ENCODE measurements around the gene RRP1B. TPM values are rescaled to one million over a fixed set of nuclear protein-coding genes. Genes with fewer than 3 reads are reported as not detected.
"Not testable (repeated sequence)": the region's sequence is repeated elsewhere in the genome, so short reads cannot be mapped to it uniquely, and the experiment has no call there.

The RRP1B gene, protein sequence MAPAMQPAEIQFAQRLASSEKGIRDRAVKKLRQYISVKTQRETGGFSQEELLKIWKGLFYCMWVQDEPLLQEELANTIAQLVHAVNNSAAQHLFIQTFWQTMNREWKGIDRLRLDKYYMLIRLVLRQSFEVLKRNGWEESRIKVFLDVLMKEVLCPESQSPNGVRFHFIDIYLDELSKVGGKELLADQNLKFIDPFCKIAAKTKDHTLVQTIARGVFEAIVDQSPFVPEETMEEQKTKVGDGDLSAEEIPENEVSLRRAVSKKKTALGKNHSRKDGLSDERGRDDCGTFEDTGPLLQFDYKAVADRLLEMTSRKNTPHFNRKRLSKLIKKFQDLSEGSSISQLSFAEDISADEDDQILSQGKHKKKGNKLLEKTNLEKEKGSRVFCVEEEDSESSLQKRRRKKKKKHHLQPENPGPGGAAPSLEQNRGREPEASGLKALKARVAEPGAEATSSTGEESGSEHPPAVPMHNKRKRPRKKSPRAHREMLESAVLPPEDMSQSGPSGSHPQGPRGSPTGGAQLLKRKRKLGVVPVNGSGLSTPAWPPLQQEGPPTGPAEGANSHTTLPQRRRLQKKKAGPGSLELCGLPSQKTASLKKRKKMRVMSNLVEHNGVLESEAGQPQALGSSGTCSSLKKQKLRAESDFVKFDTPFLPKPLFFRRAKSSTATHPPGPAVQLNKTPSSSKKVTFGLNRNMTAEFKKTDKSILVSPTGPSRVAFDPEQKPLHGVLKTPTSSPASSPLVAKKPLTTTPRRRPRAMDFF
- total RNA-seq = 10 to 100 TPM; 44.2 to 46.6 TPM

GRCh38 chr21:43659136-43660000, at the start of gene RRP1B, which contains the start of gene HSF2BP:
Gene RRP1B, plus strand, starts transcription at chr21:43659560. Its CDS starts 105 bp downstream, at chr21:43659665.
Gene HSF2BP, minus strand, starts transcription at chr21:43659488. Its CDS starts 1,392 bp downstream, at chr21:43658096.
- Mint-ChIP-seq H3K9me3 (no peaks in the 10 kb centered on the region), H3K4me1 (peaks cover 23% of the 10 kb centered on the region)

DNA sequence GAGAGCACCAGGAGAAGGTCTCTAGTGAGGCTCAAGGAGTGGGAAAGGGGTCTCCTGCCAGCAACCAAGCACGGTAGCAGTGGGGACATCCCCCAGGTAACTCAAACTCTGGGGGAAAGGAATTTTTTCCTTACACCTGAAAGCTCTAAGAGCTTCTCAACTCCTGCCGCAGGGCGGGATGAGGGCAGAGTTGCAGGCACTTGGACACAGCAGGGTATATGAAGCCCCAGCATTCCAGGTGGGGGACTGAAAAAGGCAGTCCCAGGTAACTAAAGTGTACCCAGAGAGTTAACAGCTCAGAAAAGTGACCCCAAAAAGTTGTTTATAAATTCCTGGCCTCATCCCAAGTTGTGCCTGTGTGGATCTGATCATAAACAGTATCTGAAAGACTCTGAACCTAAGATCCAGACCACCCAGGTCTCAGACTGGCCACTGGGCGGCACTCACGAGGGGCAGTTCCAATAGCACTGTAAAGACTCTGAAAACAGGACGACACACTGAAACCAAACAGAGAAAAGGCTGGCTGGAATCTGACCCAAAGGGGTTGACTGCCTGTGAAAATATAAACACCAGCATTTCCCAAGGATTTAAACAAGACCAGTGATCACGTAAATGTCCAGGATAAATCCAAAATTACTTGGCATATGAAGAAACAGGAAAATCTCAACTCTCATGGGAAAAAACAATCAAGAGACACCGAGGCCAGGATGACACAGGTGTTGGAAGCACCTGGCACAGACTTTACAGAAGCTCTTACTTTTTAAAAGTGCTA, 47.6 kb upstream of the RRP1B start:
- no peak overlapping the region for H3K4me3 Mint-ChIP-seq
- peaks cover 10% of the 10 kb centered on the region for H3K4me1 Mint-ChIP-seq
- DNase-seq (no peak), ATAC-seq (ENCODE audit: low read depth) (peak; percentile 56)
- no peaks in the 10 kb centered on the region for H3K9me3 Mint-ChIP-seq
- POLR2A ChIA-PET = interaction anchor here (0.6 kb wide), 1 partner anchor 34 kb away, joined by 3 read pairs; no protein-coding TSS in a partner anchor
- H3K36me3 Mint-ChIP-seq = no peaks in the 10 kb centered on the region
- peaks cover 9% of the 10 kb centered on the region for H3K27me3 Mint-ChIP-seq
- H3K27ac Mint-ChIP-seq = no peak overlapping the region

More at GRCh38 chr21:43659136-43660000, at the start of gene RRP1B, which contains the start of gene HSF2BP:
- Mint-ChIP-seq H3K4me3 (peak within 1 kb of the TSS; percentile 87), H3K36me3 (peaks cover 9% of the 10 kb centered on the region), H3K27me3 (no peaks in the 10 kb centered on the region), H3K27ac (peak within 1 kb of the TSS; percentile 89)
- POLR2A ChIA-PET = interaction anchor here (0.6 to 2.2 kb wide), 7 partner anchors 14 to 1098 kb away, joined by 3 to 13 read pairs (median 3); no protein-coding TSS in a partner anchor
- DNase-seq (peak; percentile 93), ATAC-seq (ENCODE audit: low read depth) (peak; percentile 91)

DNA sequence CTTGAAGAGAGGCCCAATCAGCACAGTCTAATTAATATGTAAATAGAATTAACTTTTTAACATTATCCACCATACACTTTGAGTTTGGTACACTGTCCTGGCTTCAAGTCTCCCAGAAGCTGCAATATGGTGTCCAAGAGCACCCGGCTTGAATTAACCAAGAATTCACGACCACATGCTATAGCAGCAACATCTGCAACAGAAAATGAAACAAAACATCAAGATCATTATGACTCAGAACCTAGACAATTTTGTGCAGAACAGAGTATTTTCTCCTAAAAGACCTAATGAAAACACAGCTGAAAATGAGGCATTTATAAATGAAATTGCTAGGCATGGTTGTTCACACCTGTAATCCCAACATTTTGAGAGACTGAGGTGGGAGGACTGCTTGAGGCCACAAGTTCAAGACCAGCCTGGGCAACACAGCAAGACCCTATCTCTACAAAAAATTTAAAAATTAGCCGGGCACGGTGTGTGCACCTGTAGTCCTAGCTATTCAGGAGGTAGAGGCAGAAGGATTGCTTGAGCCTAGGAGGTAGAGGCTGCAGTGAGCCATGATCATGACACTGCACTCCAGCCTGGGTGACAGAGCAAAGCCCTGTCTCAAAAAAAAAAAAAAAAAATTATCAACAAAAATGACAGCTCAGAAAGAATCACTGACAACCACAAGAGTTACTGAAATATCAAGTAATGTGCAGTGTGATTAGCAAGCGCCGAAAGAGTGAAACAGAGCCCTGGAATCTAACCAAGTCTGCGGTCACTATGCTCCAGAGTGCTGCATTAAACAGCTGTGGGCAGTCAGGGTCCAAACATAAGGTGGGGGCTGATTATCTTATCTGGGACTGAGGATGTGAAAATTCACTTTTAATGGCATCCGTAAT, 45.4 kb upstream of the RRP1B start:
- Mint-ChIP-seq H3K27ac (no peak overlapping the region), H3K9me3 (no peaks in the 10 kb centered on the region), H3K4me1 (peaks cover 7% of the 10 kb centered on the region), H3K27me3 (no peaks in the 10 kb centered on the region), H3K4me3 (no peak overlapping the region), H3K36me3 (no peaks in the 10 kb centered on the region)
- ATAC-seq (ENCODE audit: low read depth) (no peak), DNase-seq (no peak)
- POLR2A ChIA-PET = no interaction called here

- no peak overlapping the region for H3K27ac Mint-ChIP-seq
- no peaks in the 10 kb centered on the region for H3K27me3 Mint-ChIP-seq
- no peak overlapping the region for H3K4me3 Mint-ChIP-seq
- DNase-seq = no peak
- no peak for ATAC-seq (ENCODE audit: low read depth)
- POLR2A ChIA-PET = no interaction called here
- no peaks in the 10 kb centered on the region for H3K9me3 Mint-ChIP-seq
- peaks cover 7% of the 10 kb centered on the region for H3K4me1 Mint-ChIP-seq
- peaks cover 1% of the 10 kb centered on the region for H3K36me3 Mint-ChIP-seq
Observed at GRCh38 chr21:43614839-43615238, 44.5 kb upstream of the RRP1B start.

- peaks cover 12% of the 10 kb centered on the region for H3K4me1 Mint-ChIP-seq
- H3K4me3 Mint-ChIP-seq; H3K27ac Mint-ChIP-seq; DNase-seq; ATAC-seq (ENCODE audit: low read depth); H3K9me3 Mint-ChIP-seq; POLR2A ChIA-PET; H3K36me3 Mint-ChIP-seq; H3K27me3 Mint-ChIP-seq: not testable (repeated sequence)
Observed at GRCh38 chr21:43616861-43617260, 42.5 kb upstream of the RRP1B start.

DNA sequence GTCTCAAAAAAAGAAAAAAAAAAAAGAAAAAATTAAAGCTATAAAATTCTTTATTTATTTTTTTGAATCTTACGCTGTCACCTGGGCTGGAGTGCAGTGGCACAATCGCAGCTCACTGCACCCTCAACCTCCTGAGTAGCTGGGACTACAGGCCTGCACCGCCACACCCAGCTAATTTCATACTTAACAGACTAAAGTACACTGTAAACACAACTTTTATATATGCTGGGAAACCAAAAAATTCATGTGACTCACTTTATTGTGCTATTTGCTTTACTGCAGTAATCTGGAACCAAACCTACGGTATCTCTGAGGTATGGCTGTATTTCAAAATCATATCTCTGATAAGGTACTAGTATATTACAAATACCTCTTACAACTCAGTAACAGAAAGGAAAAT, 40.4 kb upstream of the RRP1B start:
- ATAC-seq (ENCODE audit: low read depth) = no peak
- POLR2A ChIA-PET = no interaction called here

DNA sequence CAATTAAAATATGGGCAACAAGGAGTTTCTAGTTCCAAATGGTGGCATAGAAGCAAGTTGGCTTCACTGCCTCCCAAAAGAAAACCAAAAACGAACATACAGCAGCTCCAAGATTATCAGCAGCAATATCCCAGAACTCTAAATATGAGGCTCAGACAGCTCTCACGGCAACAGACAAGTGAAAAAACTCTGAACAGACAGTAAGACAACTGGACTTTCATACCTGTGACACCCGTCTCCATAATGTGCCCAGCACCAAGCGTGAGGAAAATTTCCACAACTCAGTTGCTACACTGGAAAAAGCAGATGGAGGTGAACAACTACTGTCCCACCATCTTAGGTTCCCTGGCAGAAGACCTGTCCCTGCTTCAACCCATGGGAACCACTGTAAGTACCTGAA, 40.0 kb upstream of the RRP1B start:
- Mint-ChIP-seq H3K36me3 (peaks cover 5% of the 10 kb centered on the region), H3K27me3 (peaks cover 8% of the 10 kb centered on the region), H3K9me3 (peaks cover 5% of the 10 kb centered on the region), H3K27ac (no peak overlapping the region), H3K4me3 (no peak overlapping the region), H3K4me1 (peaks cover 5% of the 10 kb centered on the region)
- POLR2A ChIA-PET = no interaction called here
- ATAC-seq (ENCODE audit: low read depth) (no peak), DNase-seq (no peak)

More for the DNA sequence above, 40.4 kb upstream of the RRP1B start:
- peaks cover 5% of the 10 kb centered on the region for H3K36me3 Mint-ChIP-seq
- peaks cover 8% of the 10 kb centered on the region for H3K27me3 Mint-ChIP-seq
- no peak overlapping the region for H3K27ac Mint-ChIP-seq
- H3K9me3 Mint-ChIP-seq = peaks cover 5% of the 10 kb centered on the region
- no peak for DNase-seq
- H3K4me1 Mint-ChIP-seq = peaks cover 6% of the 10 kb centered on the region
- H3K4me3 Mint-ChIP-seq = no peak overlapping the region

GRCh38 chr21:43619856-43620255, 39.5 kb upstream of the RRP1B start:
- H3K4me1 Mint-ChIP-seq = peaks cover 5% of the 10 kb centered on the region
- no peak for DNase-seq
- no peak for ATAC-seq (ENCODE audit: low read depth)
- H3K9me3 Mint-ChIP-seq = peaks cover 5% of the 10 kb centered on the region
- POLR2A ChIA-PET = no interaction called here
- H3K4me3 Mint-ChIP-seq = no peak overlapping the region
- H3K36me3 Mint-ChIP-seq = peaks cover 5% of the 10 kb centered on the region
- peaks cover 9% of the 10 kb centered on the region for H3K27me3 Mint-ChIP-seq
- H3K27ac Mint-ChIP-seq = no peak overlapping the region

DNA sequence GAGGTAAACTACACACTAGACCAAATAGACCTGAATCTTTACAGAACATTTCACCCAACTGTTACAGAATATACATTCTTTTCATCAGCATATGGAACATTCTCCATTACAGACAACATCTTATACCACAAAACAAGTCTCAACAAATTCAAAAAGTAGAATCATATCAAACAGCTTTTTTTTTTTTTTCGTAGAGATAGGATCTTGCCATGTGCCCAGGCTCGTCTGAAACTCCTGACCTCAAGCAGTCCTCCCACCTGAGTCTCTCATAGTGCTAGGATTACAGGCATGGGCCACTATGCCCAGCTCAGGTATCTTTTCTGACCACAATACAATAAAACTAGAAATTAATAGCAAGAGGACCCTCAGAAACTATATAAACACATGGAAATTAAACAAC, 36.6 kb upstream of the RRP1B start:
- DNase-seq (no peak), ATAC-seq (ENCODE audit: low read depth) (no peak)
- peaks cover 5% of the 10 kb centered on the region for H3K9me3 Mint-ChIP-seq
- peaks cover 5% of the 10 kb centered on the region for H3K36me3 Mint-ChIP-seq
- peaks cover 15% of the 10 kb centered on the region for H3K27me3 Mint-ChIP-seq
- H3K4me3 Mint-ChIP-seq = no peak overlapping the region
- no peak overlapping the region for H3K27ac Mint-ChIP-seq
- peaks cover 5% of the 10 kb centered on the region for H3K4me1 Mint-ChIP-seq
- POLR2A ChIA-PET = interaction anchor here (0.6 kb wide), 1 partner anchor 36 kb away, joined by 3 read pairs; no protein-coding TSS in a partner anchor

DNA sequence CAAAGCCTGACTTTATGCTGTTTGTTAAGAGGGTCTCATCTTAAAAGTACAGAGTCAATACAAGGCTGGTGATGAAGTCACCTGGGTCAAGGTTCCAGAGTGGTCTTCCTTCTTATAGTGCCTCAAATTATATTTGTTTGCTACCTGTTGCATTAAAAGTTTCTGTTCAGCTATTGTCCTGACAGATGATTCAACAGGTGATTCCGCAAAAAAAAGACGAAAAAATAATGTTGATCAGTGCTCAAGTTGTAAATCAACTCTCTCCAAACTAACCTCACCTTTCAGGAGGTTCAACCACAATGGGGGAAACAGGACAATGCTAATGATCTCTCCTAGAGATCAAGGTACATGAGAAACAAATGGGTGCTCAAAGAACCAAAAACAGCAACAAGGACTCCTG, 35.8 kb upstream of the RRP1B start:
- H3K4me1 Mint-ChIP-seq = peaks cover 5% of the 10 kb centered on the region
- POLR2A ChIA-PET = no interaction called here
- H3K27me3 Mint-ChIP-seq = peaks cover 15% of the 10 kb centered on the region
- H3K27ac Mint-ChIP-seq = no peak overlapping the region
- H3K36me3 Mint-ChIP-seq = peaks cover 5% of the 10 kb centered on the region
- ATAC-seq (ENCODE audit: low read depth) = no peak
- H3K4me3 Mint-ChIP-seq = no peak overlapping the region
- DNase-seq = no peak
- H3K9me3 Mint-ChIP-seq = peaks cover 5% of the 10 kb centered on the region

DNA sequence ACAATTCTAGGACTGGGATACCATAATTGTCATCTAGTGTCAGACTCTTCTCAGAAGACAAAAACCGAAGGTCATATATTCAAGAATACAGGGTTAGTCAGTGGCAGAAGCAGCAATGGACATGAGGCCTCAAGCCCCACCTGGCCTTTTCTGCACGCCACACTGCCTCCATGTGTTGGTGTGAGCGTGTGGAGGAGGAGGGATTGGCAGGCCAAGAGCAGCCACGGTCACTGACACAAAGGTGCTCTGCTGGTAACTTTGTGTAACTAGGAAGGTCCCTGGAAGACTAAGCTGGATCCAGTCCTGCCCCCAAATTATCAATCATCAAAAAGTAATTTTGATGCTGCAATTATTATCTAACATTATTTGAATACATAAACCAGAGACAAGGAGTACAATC, 35.0 kb upstream of the RRP1B start:
- peaks cover 5% of the 10 kb centered on the region for H3K4me1 Mint-ChIP-seq
- peaks cover 4% of the 10 kb centered on the region for H3K36me3 Mint-ChIP-seq
- POLR2A ChIA-PET = no interaction called here
- no peak overlapping the region for H3K27ac Mint-ChIP-seq
- DNase-seq (no peak), ATAC-seq (ENCODE audit: low read depth) (no peak)
- H3K27me3 Mint-ChIP-seq = peaks cover 15% of the 10 kb centered on the region
- no peak overlapping the region for H3K4me3 Mint-ChIP-seq
- H3K9me3 Mint-ChIP-seq = peaks cover 5% of the 10 kb centered on the region

- peaks cover 3% of the 10 kb centered on the region for H3K9me3 Mint-ChIP-seq
- H3K4me1 Mint-ChIP-seq = no peaks in the 10 kb centered on the region
- ATAC-seq (ENCODE audit: low read depth) = no peak
- H3K4me3 Mint-ChIP-seq = no peak overlapping the region
- POLR2A ChIA-PET = no interaction called here
- no peak overlapping the region for H3K27ac Mint-ChIP-seq
- peaks cover 17% of the 10 kb centered on the region for H3K27me3 Mint-ChIP-seq
- no peak for DNase-seq
- no peaks in the 10 kb centered on the region for H3K36me3 Mint-ChIP-seq
Observed at GRCh38 chr21:43626390-43626789, 33.0 kb upstream of the RRP1B start.

Data from activated naive CD8-positive, alpha-beta T cell treated with anti-CD3 and anti-CD28 coated beads, Interleukin-2, amount 10 ng/mL, durations not matched to agents 7 days and 5 days (primary cell).